NCI-H2029 treated with DMSO at 0.1 percent for 48 hours (cell line): Measurements from ENCODE around the gene TFAP2C.
"Not testable (repeated sequence)": the region's sequence is repeated elsewhere in the genome, so short reads cannot be mapped to it uniquely, and the experiment has no call there.

Experiments used
- DNase-seq: peaks from one replicate; lab custom pipeline; 2025; lab: John Stamatoyannopoulos, UW

TFAP2C gene

GRCh38 chr20:56616716-56617115 lies 12.4 kb upstream of the TFAP2C start:
- DNase-seq = no peak

- no peak for DNase-seq
Measured at GRCh38 chr20:56617489-56617888, 11.6 kb upstream of the TFAP2C start.

GRCh38 chr20:56621730-56622129 lies 7.4 kb upstream of the TFAP2C start:
- DNase-seq = no peak

DNA sequence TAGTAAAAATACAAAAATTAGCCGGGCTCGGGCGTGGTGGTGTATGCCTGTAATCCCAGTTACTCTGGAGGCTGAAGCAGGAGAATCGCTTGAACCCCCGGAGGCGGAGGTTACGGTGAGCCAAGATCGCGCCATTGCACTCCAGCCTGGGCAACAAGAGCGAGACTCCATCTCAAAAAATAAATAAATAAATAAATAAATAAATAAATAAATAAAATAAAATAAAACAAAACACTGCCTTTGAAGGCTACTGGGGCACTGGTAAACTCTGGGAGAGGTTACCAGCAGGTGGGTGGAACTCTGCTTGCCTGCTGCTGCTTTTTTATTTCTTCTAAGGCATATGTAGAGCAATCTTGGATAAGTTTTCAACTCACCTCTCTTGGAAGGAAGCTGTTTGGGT lies 5.2 kb upstream of the TFAP2C start:
- DNase-seq = not testable (repeated sequence)

DNA sequence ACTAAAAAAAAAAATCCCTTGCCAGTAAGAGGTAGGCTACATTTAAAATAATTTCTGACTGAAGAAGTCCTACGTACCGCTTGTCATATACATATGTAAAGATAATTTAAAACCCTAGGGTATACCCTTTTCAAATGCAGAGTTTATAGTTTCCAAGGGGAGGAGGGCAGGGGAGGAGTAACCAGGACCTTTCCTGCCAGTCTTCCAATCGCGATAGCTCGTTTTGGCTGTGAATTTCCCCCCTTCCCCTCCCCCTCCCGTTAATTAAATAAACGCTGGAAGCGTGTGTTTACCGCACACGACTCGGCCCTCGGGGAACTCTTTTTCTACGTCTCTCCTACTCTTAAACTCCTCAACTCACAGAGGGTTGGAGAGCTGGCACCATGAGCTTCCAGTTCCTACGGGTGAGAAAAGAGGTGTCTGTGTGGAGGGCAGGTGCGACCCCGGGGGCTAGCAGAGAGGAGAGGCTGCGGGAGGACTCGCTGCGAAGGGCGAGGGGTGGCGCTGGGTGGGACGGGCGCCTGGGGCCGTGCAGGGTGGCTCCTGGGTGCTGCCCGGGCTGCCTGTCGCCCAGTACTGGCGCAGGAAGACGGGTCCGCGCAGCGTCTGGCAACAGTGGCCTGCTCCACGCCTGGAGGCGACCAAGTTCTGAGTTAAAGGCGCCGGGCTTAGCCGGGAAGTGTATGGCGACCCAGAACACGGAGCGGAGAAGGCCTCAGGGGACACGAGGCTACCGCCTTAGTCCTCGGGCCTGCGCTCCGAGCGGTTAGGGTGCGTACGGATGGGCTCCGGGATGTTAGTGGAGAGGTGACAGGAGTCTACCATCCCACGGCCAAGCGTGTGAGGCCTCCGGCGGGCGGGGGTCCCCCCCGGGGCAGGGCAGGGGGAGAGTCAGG lies 4.1 kb upstream of the TFAP2C start:
- DNase-seq = no peak

DNA sequence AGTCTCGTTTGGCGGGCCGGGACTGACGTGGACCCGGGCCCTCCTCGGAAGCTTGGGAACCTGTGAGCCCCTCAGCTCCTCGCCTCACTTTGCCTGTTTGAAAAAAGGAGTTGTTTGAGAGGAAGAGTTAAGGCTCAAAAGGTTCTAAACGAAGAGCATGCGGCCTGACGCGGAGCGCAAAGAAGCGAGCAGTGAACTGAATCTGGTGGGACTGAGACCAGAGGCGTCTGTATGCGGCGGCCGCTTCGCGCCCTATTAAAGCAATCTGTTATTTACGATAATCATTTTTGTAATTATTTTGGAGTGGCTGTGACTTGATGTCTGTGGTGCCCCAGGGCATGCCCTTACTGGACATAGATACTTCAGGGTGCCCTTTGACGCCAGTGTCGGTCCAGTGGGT lies 3.3 kb upstream of the TFAP2C start:
- DNase-seq = no peak

DNA sequence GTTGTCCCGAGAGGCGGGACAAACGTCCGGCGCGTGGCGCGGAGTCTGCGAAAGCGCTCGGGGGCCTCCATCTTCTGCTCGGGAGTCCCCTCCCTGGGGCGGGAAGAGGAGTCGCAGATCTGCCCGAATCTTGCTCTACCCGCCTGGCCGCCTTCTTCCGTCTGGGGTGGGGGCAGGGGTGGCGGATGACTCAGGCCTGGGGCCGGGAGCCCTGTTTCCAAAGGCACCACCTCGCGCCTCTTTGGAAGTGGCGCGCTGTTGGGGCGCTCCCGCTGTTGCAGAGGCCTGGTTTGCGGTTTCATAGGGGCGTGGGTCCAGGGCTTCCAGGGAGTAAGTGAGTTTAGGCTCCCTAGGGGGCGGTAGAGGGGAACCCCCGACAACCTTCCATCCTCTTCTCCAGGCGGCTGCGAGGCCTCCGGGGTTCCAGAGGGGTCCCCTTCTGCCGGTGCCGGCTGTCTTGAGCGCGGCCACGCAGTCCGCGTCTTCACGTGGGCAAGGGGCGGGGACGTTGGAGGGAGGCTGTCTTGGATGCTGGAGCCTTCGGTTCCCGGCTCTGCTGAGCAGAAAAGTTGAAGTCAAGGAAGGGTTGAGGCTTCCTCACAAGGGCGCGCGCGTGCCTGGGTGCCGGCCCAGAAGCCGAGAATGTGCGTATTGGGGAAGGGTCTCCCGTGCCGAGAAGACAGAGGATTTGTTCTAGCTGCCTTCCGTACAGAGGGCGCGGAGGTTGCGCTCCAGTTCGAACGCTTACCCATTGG lies 2.6 kb upstream of the TFAP2C start:
- no peak for DNase-seq

DNA sequence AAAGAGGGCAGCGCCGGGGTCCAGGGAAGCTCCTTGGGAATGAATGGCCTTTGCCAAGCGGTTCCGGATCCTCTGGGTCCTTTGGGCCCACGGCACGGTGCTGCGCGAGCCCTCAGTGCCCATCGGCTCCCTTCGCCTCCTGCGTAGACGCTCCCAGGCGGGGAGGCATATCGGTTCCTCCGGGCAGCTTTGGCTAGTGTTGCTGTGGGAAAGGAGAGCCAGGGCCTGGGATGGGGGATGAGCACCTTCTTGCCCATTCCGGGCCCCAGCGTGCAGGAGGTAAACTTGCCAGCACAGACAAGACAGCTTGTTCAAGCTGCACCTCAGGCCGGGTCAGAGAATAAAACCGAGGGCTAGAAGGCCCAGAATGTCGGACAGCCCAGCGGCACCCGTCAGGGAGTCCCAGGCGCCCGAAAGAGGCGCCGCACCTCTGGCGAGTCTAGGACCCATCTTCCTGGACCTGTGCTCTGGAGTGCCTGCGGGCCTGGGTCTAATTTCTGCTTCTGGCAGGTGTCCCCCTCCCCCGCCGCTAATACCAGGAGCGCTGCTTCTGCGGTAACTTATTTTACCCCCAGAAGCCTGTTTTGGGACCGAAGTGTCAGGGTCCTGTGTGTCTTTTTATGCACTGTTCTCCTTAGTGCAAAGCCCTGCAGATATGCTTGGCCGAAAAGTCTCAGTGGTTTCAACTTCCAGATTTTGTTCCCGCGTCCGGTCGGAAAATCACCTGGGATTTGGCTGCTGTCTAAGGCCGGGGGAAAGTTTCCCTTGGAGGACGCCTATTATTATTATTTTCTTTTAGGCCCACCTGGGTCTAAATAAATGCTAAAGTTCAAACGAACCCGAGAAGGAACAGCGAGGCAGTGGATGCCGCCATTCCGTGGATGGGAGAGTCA lies 1.7 kb upstream of the TFAP2C start:
- no peak for DNase-seq

DNA sequence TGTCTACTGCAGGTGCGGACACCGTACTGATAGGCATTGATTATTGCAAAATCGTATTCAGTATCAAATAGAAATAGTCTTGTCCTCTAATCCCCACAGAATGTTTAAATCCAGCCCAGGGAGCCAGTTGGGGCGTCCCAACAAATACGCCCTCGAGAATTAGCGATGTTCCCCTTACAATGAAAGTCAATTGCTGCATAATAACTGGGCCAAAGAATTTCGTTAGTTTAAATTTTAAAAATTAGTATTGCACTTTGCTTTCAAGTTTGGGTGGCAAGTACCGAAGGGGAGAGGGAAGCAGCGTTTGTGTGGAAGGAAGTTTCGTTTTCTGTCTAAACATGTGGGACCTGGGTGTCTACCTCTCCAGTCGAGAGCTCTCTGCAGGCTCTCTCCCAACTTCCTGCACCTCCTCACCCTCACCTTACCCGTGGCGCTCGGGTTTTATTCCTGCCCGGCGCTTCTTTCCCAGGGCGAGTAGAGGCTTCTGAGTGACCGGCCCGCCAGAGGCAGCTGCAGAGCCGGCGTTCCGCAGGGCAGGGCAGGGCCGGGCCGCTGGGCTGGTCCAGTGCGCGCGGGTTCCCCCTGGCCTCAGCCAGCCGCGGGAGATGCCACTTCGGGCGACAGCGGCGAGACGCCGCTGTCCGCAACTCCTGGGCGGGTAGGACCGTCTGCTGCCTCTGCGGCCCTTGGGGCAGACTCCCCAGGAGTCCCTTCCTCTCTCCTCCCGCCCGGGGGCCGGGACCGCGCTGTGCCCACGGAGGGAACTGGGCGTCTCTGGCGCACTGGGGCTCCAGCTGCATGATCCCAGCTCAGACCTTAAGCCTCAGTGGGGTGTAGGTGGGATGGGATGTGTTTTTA lies 862 bp upstream of the TFAP2C start:
- no peak for DNase-seq

DNA sequence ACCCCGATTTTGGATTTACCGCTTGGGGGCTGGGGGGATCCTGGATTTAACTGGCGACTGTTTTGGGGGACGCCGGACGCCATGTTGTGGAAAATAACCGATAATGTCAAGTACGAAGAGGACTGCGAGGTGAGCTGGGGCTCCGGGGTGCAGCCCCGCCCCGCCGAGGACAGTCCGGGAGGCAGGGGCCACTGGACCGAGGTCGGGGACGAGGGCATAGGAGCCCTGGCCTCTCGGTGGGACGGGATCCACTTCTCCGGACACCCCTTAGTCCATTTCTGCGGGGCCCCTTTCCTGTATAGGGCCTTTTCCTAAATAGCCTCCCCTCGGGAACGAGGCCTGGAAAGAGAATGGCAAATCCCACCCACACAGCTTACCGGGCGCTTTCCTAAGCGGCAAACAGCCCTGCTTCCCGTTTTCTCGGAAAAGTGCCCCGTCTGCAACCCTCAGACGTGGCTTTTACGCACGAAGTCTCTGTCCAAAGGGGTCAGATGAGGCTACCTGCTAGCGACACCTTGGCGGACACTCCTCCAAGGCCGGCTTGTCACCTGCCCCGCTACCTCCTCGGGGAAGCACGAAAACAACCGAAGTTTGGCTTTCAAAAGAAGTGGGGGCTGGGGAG lies 469 bp downstream of the TFAP2C start:
- no peak for DNase-seq

DNA sequence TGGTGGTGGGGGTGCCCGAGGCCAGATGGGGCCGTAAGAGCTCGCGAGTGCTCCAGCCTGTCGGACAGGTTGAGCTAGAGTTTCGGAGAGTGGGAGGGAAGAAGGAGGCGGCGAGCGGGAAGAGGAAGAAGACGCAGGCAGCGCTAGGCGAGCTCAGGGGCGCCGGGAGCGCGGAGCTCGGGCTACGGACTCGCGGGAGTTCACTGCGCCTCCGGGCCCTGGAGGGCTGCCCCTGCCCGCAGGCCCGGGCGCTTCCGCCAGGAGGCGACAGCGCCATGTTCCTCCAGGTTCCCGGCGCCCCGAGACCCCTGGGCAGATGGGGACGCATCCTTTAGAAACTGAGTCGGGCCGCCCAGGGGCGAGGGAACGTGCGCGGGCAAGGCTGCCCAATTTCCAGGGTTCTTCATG lies 984 bp downstream of the TFAP2C start:
- no peak for DNase-seq

- no peak for DNase-seq
Measured at GRCh38 chr20:56630506-56631317, 1.6 kb downstream of the TFAP2C start.

- no peak for DNase-seq
Measured at GRCh38 chr20:56631318-56631989, 2.3 kb downstream of the TFAP2C start.

GRCh38 chr20:56631990-56632327 lies 2.9 kb downstream of the TFAP2C start:
- no peak for DNase-seq

DNA sequence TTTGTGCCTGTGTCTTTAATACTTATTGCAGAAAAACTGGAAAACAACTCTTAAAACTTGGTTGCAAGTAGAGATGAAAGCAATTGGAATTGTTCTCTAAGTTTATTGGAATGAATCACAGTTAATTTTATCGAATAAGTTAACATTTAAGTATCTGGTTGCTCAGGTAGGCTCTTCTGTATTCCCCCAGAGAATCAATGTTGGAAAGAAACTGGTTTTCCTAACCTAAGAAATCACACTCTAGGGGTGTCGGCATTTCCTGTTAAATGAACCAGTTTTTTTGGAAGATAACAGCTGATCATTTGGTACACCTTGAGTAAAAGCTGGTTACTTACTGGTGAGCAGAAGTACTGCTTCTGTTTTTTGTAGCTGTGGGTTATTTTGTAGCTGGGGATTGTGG lies 5.2 kb downstream of the TFAP2C start:
- DNase-seq = no peak

DNA sequence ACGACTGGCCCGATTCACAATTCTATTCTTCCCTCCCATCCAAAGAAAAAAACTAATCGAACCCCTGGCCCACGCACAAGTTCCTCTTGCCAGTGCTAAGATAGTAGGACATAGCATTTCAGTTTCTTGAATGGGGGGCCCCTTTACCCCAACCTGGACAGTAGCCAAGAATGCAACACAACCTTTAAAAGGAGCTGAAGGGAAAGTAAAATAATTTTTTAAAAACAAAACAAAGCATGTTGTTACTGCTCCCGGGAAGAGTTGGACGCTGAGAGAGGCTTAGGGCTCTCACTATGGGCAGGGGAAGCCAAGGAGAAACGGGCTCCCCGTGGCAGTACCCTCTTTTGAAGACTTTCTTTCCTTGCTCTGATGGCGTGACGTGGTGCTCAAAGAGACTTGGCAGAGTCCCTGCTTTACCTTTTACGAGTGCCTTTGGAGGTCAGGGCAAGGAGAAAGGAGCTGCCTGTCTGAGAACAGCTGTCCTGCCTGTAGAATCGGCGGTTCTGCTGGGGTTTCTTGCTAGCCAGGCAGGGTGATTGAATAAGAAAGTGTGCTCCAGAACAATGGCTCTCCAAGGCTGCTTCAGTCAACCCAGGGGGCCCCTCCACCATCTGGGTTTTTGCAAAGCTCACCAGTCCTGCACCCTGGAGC lies 5.8 kb downstream of the TFAP2C start:
- no peak for DNase-seq

- no peak for DNase-seq
Measured at GRCh38 chr20:56636716-56637115, 7.6 kb downstream of the TFAP2C start.

DNA sequence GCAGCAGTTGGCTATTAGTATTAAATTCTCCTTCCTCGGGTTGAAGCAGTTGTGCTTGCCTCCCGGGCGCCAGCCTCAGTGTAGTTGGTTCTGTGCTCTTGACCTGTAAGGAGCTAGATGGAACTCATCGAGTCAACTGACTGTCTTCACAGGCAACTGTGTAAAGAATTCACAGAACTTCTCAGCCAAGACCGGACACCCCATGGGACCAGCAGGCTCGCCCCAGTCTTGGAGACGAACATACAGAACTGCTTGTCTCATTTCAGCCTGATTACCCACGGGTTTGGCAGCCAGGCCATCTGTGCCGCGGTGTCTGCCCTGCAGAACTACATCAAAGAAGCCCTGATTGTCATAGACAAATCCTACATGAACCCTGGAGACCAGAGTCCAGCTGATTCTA lies 8.5 kb downstream of the TFAP2C start:
- DNase-seq = no peak

GRCh38 chr20:56646599-56646998 lies 17.5 kb downstream of the TFAP2C start:
- no peak for DNase-seq
